ENCODE results near the gene HOXD10.

DNA sequence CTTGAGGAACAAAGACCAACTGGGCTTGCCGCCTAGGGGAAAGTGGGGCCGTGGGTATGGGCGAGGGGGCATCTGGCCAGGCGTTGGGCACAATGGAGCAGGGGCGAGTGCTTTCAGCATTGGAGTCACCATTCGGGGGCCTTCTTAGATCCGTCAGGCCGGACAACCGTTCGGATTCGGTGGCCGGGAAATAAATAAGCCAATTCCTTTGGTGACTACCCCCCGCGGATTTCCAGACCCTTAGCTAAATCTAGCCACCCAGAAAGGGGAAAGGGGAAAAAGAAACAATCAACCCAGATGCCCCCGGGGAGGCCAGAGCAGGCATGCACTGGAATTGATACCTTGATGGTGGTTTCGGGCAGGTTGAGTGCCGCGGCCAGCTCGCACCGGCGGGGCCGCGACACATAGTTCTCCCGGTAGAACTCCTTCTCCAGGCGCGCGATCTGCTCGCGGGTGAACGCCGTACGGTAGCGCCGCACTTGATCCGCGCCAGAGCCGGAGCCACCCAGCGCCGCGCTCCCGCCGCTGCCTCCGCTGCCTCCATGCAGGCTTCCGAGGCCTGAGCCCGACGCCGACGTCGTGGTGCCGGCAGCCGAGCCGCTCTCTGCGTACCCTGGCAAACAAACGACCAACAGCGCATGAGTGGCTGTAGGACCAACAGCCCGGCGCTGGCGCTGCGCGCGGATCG, 34.6 kb upstream of the HOXD10 start:
- TF ChIP-seq, protein P1, sequence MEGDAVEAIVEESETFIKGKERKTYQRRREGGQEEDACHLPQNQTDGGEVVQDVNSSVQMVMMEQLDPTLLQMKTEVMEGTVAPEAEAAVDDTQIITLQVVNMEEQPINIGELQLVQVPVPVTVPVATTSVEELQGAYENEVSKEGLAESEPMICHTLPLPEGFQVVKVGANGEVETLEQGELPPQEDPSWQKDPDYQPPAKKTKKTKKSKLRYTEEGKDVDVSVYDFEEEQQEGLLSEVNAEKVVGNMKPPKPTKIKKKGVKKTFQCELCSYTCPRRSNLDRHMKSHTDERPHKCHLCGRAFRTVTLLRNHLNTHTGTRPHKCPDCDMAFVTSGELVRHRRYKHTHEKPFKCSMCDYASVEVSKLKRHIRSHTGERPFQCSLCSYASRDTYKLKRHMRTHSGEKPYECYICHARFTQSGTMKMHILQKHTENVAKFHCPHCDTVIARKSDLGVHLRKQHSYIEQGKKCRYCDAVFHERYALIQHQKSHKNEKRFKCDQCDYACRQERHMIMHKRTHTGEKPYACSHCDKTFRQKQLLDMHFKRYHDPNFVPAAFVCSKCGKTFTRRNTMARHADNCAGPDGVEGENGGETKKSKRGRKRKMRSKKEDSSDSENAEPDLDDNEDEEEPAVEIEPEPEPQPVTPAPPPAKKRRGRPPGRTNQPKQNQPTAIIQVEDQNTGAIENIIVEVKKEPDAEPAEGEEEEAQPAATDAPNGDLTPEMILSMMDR (conservative IDR thresholded peaks at IDR 0.05 in 1 of 2, IDR thresholded peaks at IDR 0.05 in 1 of 2; ENCODE audit: low read depth in 1 of 2, low read length in 2 of 2) = no peak
- TF ChIP-seq EZH2 (IDR thresholded peaks at IDR 0.05; ENCODE audit: low read length, missing control alignments) = peak; percentile 83

Data from fibroblast of lung (primary cell).